Kidney (tissue), 14 donors: ENCODE results near the gene UBC. TPM values are rescaled to one million over a fixed set of nuclear protein-coding genes. Genes with fewer than 3 reads are reported as not detected.
A peak's percentile ranks its signal among the peaks of the same experiment; 100 is the strongest.

ENCODE experiments used
- DNase-seq, 5 donors: peaks; one replicate each; pipeline ENCODE4 v3.0.0-alpha.2; 2013 to 2020
- FAIRE-seq: peaks from 2 replicates; lab custom pipeline; 2012; peaks lifted over from hg19 to GRCh38; lab: Jason Lieb, UNC
- H3K27ac ChIP-seq, 2 donors: one replicate each; pipeline ENCODE4 v1.7.0; 2013; ENCODE audit warnings: low read depth in 2 of 2, low read length in 2 of 2, inconsistent platforms in 1 of 2
- H3K27me3 ChIP-seq: one replicate; pipeline ENCODE4 v1.7.1; 2013; ENCODE audit warnings: low read length, inconsistent platforms; ENCODE audit not compliant: control insufficient read depth, insufficient read depth
- H3K36me3 ChIP-seq, 3 donors: one replicate each; pipeline versions ENCODE4 v1.7.0 to v1.7.1; 2013; ENCODE audit warnings: low read length in 3 of 3, control low read depth in 1 of 3, inconsistent platforms in 1 of 3; ENCODE audit not compliant: insufficient read depth in 3 of 3, control insufficient read depth in 2 of 3
- H3K4me1 ChIP-seq, 3 donors: one replicate each; pipeline versions ENCODE4 v1.7.0 to v1.7.1; 2013; ENCODE audit warnings: low read length in 3 of 3, inconsistent platforms in 1 of 3, low read depth in 1 of 3; ENCODE audit not compliant: control insufficient read depth in 2 of 3, insufficient read depth in 2 of 3
- H3K4me3 ChIP-seq, 3 donors: one replicate each; pipeline versions ENCODE4 v1.7.0 to v1.8.1; 2013; ENCODE audit warnings: low read length in 3 of 3, control low read depth in 1 of 3, inconsistent platforms in 1 of 3
- H3K9ac ChIP-seq, 3 donors: one replicate each; pipeline versions ENCODE4 v1.7.0 to v1.7.1; 2013; ENCODE audit warnings: low read length in 3 of 3, control low read depth in 1 of 3, inconsistent platforms in 1 of 3
- H3K9me3 ChIP-seq, 3 donors: one replicate each; pipeline versions ENCODE4 v1.7.0 to v1.7.1; 2013; ENCODE audit warnings: low read length in 3 of 3, control low read depth in 1 of 3, inconsistent platforms in 1 of 3; ENCODE audit not compliant: control insufficient read depth in 2 of 3, insufficient read depth in 1 of 3
- intact Hi-C: fragments of 100-400 bp; cut with DNase I; formaldehyde crosslinking; loops from one replicate; pipeline ENCODE4 v1.11.1; 2022
- polyA plus RNA-seq: library from polyadenylated mRNA; stranded (reverse); fragments of 350-450 nt; fragmentation: Illumina TruSeq; extraction: RNeasy Lipid Tissue Mini Kit (QIAGEN cat#74804); gene quantifications from one replicate; pipeline ENCODE4 v1.2.3, GENCODE V29; 2014; ENCODE audit warnings: low read depth, low replicate concordance; ENCODE audit not compliant: insufficient read depth
- total RNA-seq: library from RNA; stranded (reverse); fragmentation: NEBNext Ultra II Directional; extraction: Animal tissue kit (Norgen Biotek cat#: 25700); gene quantifications from one replicate; pipeline ENCODE4 v1.2.1, GENCODE V29; 2021
- TF ChIP-seq, protein P1 (sequence below): IDR thresholded peaks from 3 replicates; pipeline ENCODE4 v1.5.1; 2012; ENCODE audit warnings: mild to moderate bottlenecking, moderate library complexity, borderline replicate concordance; ENCODE audit not compliant: insufficient read depth; ENCODE audit errors: extremely low read depth
- donor health status: control.
- donor health status: control.
- donor health status: control.
- donor health status: control.
- donor health status: control.
- donor health status: DM: yes; HTN: yes; CAD: no.
- donor health status: Normal renal cell carcinoma (clear cell type).

Gene UBC
- total and polyA plus RNA-seq, 2 donors from 2014 or later, result 952 to 1,132 TPM

- Histone ChIP-seq H3K9ac (no peak overlapping the region), H3K4me1 (peaks cover 0 to 6% (median 6%) of the 10 kb centered on the region in 3 donors), H3K27me3 (no peaks in the 10 kb centered on the region), H3K27ac (no peak overlapping the region), H3K36me3 (no peaks in the 10 kb centered on the region), H3K9me3 (no peaks in the 10 kb centered on the region), H3K4me3 (no peak overlapping the region)
- no peak for DNase-seq
- no peak for FAIRE-seq
- intact Hi-C loops, result no loop called here
- TF ChIP-seq, protein P1, sequence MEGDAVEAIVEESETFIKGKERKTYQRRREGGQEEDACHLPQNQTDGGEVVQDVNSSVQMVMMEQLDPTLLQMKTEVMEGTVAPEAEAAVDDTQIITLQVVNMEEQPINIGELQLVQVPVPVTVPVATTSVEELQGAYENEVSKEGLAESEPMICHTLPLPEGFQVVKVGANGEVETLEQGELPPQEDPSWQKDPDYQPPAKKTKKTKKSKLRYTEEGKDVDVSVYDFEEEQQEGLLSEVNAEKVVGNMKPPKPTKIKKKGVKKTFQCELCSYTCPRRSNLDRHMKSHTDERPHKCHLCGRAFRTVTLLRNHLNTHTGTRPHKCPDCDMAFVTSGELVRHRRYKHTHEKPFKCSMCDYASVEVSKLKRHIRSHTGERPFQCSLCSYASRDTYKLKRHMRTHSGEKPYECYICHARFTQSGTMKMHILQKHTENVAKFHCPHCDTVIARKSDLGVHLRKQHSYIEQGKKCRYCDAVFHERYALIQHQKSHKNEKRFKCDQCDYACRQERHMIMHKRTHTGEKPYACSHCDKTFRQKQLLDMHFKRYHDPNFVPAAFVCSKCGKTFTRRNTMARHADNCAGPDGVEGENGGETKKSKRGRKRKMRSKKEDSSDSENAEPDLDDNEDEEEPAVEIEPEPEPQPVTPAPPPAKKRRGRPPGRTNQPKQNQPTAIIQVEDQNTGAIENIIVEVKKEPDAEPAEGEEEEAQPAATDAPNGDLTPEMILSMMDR, result no peak
These were observed 16.1 kb upstream of the UBC start for GRCh38 chr12:124930586-124930985.

- DNase-seq (no peak), FAIRE-seq (no peak)
- H3K9ac ChIP-seq, result no peak overlapping the region
- peaks cover 0 to 6% (median 6%) of the 10 kb centered on the region in 3 donors for H3K4me1 ChIP-seq
- TF ChIP-seq, protein P1, result no peak
- H3K27me3 ChIP-seq, result no peaks in the 10 kb centered on the region
- H3K4me3 ChIP-seq, result no peak overlapping the region
- H3K36me3 ChIP-seq, result no peaks in the 10 kb centered on the region
- no peak overlapping the region for H3K27ac ChIP-seq
- intact Hi-C loops, result no loop called here
- H3K9me3 ChIP-seq, result no peaks in the 10 kb centered on the region
These were observed 15.4 kb upstream of the UBC start for GRCh38 chr12:124929649-124930419.

DNA sequence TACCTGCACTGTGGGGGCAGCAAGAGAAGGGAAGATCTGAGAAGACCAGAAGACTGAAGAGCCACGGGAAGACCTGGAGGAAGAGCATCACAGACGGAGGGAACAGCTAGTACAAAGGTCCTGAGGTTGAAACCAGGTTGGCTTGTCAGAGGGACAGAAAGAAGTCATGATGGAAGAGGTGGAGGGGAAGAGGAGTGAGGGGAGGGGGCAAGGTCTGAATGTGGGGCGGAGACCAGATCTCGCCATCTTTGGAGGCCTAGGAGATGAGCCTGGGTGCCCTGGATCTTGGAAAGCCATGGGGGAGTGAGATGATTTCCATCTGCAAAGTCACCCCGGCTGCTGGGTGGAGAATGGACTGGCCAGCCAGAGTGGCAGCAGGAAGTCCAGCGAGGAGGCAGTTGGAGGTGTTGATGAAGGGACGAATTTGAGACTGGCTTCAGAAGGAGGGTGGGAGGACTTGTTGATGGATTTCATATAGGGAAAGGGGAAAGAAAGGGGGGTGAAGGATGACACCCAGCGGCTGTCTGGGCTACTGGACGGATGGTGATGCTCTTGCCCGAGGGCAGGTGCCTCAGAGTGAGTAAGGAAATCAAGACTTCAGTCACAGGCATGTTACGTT is 14.6 kb upstream of the UBC start:
- Histone ChIP-seq H3K4me1 (peaks cover 0 to 6% (median 6%) of the 10 kb centered on the region in 3 donors), H3K9me3 (no peaks in the 10 kb centered on the region), H3K36me3 (no peaks in the 10 kb centered on the region), H3K9ac (peak overlapping the region in 1 of 3 donors; percentile 94), H3K27me3 (no peaks in the 10 kb centered on the region), H3K27ac (no peak overlapping the region), H3K4me3 (no peak overlapping the region)
- intact Hi-C loops, result no loop called here
- TF ChIP-seq, protein P1, result no peak
- FAIRE-seq (no peak), DNase-seq (no peak)
